Body of pancreas (tissue), 4 donors: ENCODE results near the gene CMIP.

ENCODE experiments used
- CTCF ChIP-seq, 7 experiments: fragments of 450-650 bp in 4 of 7; fragments of 200-600 bp in 3 of 7; sonication (generic) in 3 of 7; IDR thresholded peaks; one replicate each; pipeline ENCODE4 v1.5.1; 2016 to 2019; ENCODE audit warnings: antibody characterized with exemption in 7 of 7
- POLR2A ChIP-seq, 3 donors: fragments of 450-650 bp; IDR thresholded peaks; one replicate each; pipeline ENCODE4 v1.6.1; 2016; ENCODE audit warnings: antibody characterized with exemption in 3 of 3, mild to moderate bottlenecking in 2 of 3

- TF ChIP-seq CTCF (IDR thresholded peaks at IDR 0.05): no peak
- TF ChIP-seq POLR2A (IDR thresholded peaks at IDR 0.05): no peak
These were observed 117.7 kb downstream of the CMIP start for GRCh38 chr16:81562174-81562849.
